ENCODE measurements around the gene EIF4G3.
A peak's percentile ranks its signal among the peaks of the same experiment; 100 is the strongest.
"Not testable (repeated sequence)": the region's sequence is repeated elsewhere in the genome, so short reads cannot be mapped to it uniquely, and the experiment has no call there.

Gene EIF4G3, protein sequence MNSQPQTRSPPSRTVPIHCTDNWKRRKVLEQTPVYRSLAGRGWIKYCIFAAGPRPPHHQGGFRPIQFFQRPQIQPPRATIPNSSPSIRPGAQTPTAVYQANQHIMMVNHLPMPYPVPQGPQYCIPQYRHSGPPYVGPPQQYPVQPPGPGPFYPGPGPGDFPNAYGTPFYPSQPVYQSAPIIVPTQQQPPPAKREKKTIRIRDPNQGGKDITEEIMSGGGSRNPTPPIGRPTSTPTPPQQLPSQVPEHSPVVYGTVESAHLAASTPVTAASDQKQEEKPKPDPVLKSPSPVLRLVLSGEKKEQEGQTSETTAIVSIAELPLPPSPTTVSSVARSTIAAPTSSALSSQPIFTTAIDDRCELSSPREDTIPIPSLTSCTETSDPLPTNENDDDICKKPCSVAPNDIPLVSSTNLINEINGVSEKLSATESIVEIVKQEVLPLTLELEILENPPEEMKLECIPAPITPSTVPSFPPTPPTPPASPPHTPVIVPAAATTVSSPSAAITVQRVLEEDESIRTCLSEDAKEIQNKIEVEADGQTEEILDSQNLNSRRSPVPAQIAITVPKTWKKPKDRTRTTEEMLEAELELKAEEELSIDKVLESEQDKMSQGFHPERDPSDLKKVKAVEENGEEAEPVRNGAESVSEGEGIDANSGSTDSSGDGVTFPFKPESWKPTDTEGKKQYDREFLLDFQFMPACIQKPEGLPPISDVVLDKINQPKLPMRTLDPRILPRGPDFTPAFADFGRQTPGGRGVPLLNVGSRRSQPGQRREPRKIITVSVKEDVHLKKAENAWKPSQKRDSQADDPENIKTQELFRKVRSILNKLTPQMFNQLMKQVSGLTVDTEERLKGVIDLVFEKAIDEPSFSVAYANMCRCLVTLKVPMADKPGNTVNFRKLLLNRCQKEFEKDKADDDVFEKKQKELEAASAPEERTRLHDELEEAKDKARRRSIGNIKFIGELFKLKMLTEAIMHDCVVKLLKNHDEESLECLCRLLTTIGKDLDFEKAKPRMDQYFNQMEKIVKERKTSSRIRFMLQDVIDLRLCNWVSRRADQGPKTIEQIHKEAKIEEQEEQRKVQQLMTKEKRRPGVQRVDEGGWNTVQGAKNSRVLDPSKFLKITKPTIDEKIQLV (N-terminal part only)

DNA sequence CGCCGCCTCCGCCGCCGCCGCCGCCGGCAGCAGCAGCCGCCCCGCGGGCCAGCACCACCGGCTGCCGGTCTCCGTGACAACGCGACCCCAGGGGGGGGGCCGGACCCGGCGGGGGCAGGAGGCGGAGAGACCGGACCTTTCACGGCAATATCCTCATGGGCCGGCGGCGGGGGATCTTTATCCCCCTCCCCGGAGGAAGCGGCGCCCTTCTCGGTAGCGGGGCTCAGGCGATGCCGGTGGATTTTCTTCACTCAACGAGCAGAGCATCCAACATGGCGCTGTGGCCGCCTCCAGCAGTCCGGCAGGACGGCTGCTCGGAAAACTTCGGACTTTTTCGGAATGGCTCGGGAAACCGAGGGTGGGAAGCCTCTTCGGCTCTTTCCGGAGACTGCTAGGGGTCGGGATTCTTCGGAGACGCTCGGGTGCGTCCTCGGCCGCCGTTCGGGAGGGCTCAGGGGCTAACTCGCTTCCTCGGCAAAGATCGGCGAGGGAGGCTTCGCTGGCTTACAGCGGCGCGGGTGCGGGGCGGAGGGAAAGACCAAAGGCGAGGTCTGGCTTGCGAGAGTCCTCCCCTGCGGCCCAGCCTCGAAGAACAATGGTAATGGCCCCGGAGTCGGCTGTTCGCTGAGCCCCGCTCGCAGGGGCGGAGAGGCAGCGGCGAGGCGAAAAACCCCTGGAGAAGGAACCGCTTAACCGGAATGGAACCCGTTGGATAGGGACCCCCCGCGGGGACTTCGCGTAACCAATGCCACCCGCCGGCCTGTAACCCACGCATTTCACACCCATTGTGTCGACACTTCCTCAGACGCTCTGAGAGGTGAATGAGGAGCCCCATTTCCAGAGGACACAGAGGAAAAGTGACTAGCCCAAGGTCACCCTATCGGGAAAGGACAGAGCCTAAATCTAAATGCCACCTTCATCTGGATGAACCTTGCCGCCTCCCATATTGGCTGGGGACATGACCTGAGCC, at the start of gene EIF4G3:
TSS of gene EIF4G3 (minus strand) at position 312 of the 970 bp plus-strand sequence. CDS start 174,155 bp downstream, outside the sequence.
- peak; percentile 97 for DNase-seq

DNA sequence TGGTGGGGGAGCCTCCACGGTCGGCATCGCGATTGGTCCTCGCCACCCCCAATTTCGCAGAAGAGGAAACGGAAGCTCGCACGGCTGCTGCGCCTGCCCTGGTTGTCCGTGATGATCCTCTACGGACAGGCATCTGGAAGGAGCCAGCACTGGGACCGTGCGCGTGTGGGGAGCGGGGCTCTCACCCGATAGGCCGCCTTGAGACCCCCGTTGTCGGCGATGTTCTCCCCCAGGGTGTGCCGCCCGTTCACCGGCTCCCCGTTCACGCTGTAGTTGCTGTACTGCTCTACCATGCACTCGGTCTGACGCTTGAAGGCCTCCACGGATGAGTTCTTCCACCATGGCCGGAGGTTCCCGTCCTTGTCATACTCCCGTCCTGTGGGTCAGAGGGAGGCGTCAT, 48.4 kb upstream of the EIF4G3 start:
- DNase-seq, result no peak

DNA sequence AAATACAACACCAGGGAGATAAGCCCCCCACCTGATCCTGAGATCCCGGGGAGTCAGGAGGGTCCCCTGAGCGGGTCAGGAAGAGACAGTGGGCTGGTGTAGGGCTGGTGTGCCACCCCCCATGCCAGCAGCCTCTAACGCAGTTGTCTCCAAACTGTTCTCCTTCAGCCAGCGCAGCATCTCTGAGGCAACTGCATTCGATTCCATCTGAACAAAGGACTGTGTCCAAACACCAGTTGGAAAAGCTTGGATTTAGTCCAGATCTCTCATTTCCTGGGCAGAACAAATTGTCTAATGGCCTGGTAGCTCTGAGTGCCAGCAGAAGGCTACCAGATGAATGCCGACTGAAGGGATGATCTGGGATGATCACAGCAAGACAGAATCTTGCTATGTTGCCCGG, 44.1 kb upstream of the EIF4G3 start:
- no peak for DNase-seq

DNA sequence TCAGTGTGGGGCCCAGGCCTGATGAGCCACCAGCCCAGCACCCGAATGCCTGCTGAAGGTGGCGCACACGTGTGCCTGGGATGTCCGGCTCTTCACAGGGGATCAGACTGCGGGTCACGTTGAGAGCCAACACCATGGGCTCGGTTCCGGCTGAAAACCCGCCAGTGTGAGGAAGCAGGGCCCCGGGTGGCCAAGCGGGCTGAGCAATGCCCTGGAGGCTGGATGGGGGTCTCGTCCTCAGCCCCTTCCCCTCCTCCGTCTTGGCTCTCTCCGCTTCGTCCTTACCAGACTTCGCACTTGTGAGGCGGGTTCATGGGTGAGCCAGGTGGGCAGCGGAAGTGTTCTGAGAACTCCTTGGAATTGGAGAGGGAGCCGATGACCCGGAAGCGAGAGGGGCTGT, 43.0 kb upstream of the EIF4G3 start:
- no peak for DNase-seq

DNA sequence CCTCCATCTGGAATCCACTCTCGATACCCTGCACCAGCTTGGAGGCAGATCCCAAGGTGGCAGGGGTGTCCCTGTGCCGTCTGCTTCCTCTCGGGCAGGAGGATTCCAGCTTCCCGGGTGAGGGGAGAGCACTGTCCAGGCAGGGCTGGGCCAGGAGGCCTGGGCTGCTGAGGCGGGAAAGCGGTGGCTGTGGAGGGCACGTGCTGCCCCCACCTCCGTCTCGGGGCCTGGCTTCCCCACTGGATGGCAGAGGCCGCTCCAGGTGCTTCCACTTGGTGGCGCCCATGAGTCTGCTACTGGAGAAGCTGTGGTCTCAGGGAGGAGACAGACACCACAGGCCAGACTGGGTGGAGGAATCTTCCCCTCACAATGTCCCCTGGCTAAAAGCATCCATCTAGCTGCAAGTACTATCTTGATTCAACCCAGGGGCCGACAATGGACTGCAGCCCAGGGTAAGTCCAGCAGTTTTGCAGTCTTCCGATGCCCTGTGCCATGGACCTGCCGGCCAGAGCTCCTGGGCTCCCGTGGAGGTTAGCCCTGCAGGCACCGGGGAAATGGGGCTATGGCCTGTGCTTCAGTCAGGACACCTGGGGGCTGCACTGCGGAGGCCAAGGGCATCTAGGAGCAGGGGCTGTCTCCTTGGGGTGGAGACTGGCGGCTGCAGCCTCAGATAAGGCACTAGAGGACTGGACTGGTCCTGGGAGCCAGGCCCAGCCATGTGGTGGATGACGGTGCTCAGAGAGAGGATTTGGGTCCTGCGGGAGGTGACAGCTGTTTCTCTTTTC, 41.3 kb upstream of the EIF4G3 start:
- DNase-seq, result peak; percentile 5

DNA sequence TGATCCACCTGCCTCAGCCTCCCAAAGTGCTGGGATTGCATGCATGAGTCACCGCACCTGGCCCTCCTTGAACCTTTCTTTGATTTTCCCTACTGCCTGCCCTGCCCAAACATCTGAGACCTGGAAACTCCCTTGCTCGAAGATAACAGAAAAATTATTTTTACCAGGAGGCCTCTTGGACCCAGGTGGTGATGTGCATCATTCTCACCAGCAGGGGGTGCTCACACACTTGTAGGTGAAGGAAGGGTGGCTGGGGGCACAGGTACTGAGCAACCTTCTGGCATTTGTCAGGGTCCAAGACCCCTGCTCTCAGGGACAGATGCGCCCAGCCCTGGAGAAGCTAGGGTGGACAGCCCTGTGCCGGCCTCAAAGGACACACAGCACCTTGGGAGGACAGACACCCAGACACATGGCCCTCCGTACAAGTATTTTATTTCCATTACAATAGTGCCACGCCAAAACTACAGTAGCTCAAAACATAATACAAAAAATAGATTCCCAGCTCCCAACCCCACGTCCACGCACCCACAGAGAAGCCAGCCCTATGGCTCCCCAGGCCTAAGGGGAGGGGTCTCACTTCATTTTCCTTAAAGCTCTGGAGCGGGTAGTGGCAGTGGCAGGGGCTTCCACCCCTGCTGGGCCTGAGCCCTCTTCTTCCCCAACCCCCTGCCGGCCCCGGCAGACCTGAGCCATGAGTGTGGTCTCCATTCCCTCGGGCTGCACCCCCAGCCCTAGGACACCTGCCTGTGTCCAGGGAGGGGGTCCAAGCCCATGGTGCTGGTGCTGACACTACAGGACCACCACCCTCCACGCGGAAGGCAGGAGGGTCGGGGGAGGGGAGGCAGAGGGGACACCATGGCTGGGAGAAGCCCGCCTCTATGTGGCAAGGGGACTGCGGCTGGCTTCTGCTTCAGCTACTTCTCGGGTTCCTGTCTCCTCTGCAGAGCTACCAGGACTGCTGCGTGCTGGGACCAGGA, 40.4 kb upstream of the EIF4G3 start:
- DNase-seq, result peak; percentile 58

DNA sequence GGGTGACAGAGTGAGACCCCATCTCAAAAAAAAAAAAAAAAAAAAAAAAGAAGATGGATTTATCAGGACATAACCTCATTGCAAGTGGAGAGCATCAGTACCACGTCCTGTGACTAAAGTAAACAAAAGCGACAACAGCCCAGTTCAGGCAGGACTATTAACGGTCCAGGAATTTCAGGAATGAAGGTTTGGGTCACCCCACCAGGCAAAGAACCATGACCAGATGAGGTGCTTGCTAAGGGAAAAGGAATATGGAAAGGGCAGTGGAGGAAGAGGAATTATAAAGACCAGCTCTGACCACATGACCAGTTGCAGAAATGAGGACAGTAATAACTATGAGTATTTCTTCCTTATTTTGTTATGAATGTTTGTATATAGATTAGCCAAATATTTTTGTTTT, 35.4 kb upstream of the EIF4G3 start:
- DNase-seq, result no peak

DNA sequence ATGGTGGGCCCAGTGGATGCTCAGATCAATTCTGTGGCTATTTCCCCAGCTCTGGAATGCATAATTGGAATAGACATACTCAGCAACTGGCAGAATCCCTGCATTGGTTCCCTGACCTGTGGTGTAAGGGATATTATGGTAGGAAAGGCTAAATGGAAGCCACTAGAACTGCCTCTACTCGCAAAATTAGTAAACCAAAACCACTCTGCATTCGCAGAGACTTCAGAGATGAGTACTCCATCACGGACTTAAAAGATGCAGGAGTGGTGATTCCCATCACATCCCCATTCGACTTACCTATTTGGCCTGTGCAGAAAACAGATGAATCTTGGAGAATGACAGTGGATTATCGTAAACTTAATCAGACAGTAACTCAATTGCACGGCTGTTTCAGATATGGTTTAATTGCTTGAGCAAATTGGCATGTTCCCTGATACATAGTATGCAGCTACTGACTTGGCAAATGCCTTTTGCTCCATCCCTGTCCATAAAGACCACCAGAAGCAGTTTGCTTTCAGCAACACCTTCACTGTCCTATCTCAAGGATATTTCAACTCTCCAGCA, 31.5 kb upstream of the EIF4G3 start:
- not testable (repeated sequence) for DNase-seq

DNA sequence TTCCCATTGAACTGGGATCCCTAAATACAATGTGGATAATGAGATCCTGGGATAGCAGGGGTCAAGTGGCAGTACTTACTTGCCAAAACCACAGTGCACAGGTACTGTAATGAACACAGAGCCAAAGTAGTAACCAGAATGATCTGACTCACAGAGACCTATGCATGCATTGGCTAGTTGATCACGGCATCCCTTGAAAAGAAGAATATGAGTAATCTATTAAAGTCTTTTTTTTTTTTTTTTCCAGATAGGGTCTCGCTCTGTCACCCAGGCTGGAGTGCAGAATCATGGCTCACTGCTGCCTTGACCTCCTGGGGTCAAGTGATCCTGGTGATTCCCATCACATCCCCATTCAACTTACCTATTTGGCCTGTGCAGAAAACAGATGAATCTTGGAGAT, 29.4 kb upstream of the EIF4G3 start:
- DNase-seq, result no peak

DNA sequence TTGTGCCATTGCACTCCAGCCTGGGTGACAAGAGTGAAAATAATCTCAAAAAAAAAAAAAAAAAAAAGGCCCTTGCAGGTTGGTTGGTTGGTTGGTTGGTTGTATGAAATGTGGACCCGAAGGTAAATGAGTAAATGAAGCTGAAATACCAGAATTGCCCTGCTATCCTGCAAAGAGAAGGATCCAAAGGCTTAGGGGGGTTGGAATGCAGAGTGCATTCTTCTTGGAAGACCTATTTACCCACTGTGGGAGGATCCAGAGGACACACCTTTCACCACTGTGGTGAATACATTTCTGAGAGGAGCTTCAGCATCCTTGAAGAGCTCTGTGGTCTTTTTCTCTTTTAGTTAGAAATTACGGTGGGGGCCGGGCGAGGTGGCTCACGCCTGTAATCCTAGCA, 28.7 kb upstream of the EIF4G3 start:
- DNase-seq, result no peak

DNA sequence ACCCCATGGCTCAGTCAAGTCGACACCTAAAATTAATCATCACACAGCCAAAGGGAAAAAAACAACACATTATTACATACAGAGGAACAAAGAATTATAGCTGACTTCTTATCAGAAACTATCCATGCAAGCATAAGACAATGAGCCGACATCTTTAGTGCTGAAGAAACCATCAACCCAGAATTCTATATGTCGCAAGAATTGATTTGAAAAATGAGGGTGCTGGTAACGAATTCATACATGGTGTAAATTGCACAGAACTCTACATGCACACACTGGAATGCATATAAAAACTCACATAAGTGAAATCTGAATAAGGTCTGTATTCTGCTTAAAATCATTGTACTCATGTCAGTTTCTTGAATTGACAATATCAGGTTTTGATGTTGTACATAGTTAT, 25.0 kb upstream of the EIF4G3 start:
- DNase-seq, result no peak

DNA sequence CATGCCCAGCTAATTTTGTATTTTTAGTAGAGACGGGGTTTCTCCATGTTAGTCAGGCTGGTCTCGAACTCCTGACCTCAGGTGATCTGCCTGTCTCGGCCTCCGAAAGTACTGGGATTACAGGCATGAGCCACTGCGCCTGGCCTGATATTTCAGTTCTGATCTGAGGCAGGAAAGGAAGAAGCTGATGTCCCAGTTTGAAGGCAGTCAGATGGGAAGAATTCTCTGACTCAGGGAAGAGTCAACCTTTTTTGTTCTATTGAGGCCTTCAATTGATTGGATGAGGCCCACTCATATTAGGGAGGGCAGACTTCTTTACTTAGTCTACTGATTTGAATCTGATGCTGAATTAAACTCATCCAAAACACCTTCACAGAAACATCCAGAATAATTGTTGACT, 24.5 kb upstream of the EIF4G3 start:
- DNase-seq, result not testable (repeated sequence)

DNA sequence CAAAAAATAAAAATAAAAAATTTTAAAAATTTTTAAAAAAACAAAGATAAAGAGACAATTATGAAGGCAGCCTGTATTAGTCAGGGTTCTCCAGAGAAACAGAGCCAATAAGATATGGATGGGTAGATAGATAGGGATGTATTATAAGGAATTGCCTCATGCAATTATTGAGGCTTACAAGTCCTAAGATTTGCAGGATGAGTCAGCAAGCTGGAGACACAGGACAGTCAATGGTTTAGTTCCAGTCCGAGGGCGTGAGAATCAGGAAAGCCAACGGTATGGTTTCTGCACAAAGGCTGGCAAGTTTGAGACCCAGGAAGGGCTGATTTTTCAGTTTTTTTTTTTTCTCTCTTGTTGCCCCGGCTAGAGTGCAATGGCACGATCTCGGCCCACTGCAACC, 24.1 kb upstream of the EIF4G3 start:
- no peak for DNase-seq

DNA sequence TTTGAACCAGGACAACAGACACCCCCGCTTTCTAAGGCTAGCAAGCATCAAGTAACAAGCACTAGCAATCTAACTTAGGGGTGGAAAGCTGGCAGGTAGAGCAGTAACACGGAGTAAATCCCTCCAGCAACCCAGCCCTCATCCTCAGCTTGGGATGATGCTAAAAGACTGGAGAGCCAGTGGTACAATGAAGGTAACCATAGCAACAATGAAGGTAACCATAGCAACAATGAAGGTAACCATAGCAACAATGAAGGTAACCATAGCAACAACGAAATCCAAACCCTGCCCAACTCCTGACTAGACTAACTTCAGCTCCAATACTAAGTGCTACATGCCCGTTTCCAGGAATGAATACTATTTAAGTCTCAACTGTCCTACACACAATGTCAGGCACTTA, 22.2 kb upstream of the EIF4G3 start:
- no peak for DNase-seq

DNA sequence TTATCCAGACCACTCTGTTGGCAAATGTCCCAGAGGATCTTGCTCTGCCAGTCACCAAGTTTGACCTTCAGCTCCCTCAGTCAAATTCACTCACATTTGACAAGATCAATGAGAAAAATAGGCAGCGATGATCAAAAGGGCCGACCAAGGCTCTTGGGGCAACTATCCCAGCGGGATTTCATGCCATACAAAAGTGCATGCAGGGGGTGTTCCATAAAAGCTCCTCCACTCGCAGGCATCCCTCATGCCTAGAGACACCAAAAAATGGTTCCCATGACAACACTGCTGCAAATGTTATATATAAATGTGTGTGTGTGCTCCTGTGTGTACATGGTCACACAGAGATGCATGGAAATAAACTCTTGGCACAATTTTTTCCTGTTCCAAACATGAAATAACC, 16.2 kb upstream of the EIF4G3 start:
- no peak for DNase-seq

DNA sequence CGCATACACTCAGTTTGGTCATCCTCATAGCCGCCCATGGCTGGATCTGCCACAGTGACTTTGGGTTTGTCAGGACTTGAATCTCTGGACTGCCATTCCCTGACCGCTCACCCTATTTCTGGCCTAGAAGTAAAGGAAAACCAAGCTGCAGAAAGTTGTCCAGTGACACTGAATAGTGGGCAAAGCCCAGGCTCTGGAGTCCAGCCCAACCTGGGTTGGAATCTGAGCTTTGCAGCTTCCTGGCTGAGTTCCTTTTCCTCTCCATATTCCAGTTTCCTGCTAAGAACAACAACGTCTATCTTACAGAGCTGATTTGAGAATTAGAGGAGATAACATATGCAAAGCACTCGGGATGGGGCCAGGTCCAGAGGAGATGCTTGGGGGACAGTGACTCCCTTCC, 15.6 kb upstream of the EIF4G3 start:
- DNase-seq, result no peak

DNA sequence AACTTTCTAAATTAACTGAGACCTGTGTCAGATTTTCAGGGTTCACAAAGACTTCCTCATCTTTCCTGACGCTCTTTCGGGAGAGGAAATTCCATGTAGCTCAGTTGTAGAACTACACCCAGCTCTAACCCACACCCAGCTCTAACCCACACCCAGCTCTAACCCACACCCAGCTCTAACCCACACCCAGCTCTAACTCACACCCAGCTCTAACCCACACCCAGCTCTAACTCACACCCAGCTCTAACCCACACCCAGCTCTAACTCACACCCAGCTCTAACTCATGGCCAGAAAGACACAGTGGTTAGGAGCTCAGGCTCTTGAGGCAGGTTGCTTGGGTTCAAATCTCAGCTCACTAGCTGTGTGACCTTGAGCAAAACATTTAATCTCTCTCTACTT, 14.1 kb upstream of the EIF4G3 start:
- DNase-seq, result peak; percentile 20

DNA sequence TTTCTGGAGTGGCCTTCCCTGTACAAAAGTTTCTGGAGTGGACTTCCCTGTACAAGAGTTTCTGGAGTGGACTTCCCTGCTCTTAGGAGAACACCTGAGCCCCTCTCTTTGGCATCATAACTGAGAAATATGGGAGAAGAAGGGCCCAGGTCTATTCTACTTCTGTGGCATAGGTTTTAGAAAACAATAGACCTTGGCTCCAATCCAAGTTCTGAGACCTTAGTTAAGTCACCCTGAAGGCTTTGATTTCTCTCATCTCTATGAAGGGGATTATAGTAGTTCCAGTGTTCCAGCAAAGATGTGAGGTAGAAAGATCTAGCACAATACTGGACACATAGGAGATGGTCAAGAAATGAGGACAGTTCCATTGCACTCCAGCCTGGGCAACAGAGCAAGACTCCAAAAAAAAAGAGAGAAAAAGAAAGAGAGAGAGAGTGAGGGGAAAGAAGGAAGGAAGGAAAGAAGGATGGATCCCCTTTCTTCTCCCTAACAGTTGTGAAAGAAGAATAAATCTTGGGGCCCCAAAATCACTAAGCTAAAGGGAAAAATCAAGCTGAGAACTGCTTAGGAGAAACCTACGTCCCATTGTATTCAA, 13.3 kb upstream of the EIF4G3 start:
- DNase-seq, result no peak

DNA sequence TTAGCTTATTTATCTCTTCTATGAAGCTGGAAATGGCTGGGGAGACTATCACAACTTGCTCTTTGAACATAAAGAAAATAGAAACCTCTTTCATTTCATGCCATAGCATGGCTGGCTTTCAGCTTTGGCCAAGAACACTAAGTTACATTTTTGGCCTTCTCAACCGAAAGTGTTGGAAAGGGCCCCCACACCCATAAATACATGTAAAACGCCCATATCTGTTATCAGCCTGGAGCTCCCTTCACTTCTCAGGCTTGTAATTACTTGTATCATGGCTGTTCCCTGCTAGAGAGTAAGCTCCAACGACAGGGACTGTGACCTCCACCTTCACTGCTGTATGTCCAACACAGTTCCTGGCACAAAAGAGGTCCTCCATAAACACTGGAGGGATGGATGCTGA, 12.7 kb upstream of the EIF4G3 start:
- DNase-seq, result no peak

Data from CD4-positive, alpha-beta T cell treated with Interleukin-4 for 4 hours (primary cell).